ENCODE measurements around the gene CETN3. TPM values are rescaled to one million over a fixed set of nuclear protein-coding genes. Genes with fewer than 3 reads are reported as not detected.
"Not testable (repeated sequence)": the region's sequence is repeated elsewhere in the genome, so short reads cannot be mapped to it uniquely, and the experiment has no call there.

CETN3 gene
- total RNA-seq, 3 donors from 2014 or later, result 28.4 to 33.6 (median 32.4) TPM

DNA sequence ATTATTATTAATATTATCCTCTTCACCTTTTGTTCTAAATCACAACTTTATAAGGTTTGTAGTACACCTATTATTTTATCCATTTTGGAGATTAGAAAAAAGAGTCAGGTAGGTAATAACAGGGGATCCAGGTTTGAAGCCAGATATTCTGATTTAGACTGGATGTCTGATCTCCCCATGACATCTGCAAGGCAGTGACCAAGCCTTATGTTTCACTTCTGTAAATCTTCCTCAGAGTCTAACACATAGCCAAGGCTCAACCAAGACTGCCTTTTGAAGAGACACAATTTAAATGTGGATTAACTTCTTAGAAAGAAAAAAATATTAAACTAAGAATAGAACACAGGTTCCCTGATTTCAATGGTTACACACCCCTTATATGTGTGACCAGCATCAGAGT lies 44.2 kb downstream of the CETN3 start:
- DNase-seq, result no peak
- Mint-ChIP-seq H3K36me3 (ENCODE audit: insufficient read depth) (no peaks in the 10 kb centered on the region), H3K27me3 (ENCODE audit: low read depth) (peaks cover 22% of the 10 kb centered on the region), H3K4me1 (ENCODE audit: low read depth) (no peaks in the 10 kb centered on the region), H3K9me3 (no peaks in the 10 kb centered on the region), H3K4me3 (no peak overlapping the region)
- ATAC-seq, result no peak

DNA sequence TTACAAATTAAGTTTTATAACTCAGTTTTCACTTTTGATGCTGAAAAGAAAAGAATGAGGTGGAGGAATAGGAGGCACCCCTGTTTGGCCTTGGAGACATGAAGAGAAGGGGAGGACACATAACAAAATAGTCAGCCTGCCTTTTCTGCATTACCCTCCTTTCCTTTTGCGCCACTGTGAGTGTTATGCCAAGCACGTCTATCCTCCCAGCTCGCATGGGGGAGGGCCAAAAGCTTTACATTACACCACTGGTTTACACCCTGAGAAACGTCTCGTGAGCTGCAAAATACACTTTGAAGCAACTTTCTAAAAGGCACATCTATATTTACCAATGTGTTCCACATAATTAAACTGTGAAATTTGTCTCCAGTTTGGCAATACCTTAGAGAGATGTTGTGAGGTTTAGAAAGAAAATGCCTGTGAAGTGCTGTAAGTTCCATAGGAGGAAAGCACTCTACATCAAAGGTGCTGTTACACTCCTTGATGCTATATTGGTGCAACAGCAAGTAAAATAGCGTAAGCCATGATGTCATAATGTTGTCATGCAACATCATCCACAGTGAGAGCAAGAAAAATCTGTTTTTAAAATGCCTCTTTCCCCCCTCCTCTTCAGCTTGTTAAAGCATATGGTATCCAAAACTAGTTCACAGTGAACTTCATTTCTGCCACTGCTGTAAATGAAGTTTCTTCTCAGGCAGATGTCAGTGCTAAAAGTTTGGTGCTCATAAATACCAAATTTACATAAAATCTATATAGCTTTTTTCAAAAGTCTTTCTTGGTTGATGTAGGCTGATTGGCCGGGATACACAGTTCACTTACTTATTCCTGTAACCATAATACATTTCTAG lies 50.3 kb downstream of the CETN3 start:
- no peak overlapping the region for H3K4me3 Mint-ChIP-seq
- no peaks in the 10 kb centered on the region for H3K4me1 Mint-ChIP-seq (ENCODE audit: low read depth)
- DNase-seq (no peak), ATAC-seq (no peak)
- peaks cover 15% of the 10 kb centered on the region for H3K27me3 Mint-ChIP-seq (ENCODE audit: low read depth)
- no peaks in the 10 kb centered on the region for H3K36me3 Mint-ChIP-seq (ENCODE audit: insufficient read depth)
- H3K9me3 Mint-ChIP-seq, result peaks cover 4% of the 10 kb centered on the region

GRCh38 chr5:90356622-90357021 lies 52.9 kb downstream of the CETN3 start:
- H3K4me1 Mint-ChIP-seq (ENCODE audit: low read depth), result no peaks in the 10 kb centered on the region
- no peaks in the 10 kb centered on the region for H3K36me3 Mint-ChIP-seq (ENCODE audit: insufficient read depth)
- ATAC-seq (no peak), DNase-seq (no peak)
- H3K4me3 Mint-ChIP-seq, result no peak overlapping the region
- H3K27me3 Mint-ChIP-seq (ENCODE audit: low read depth), result peaks cover 9% of the 10 kb centered on the region
- peaks cover 4% of the 10 kb centered on the region for H3K9me3 Mint-ChIP-seq

- H3K9me3 Mint-ChIP-seq, result peaks cover 4% of the 10 kb centered on the region
- DNase-seq (no peak), ATAC-seq (no peak)
- no peak overlapping the region for H3K4me3 Mint-ChIP-seq
- H3K4me1 Mint-ChIP-seq (ENCODE audit: low read depth), result no peaks in the 10 kb centered on the region
- H3K36me3 Mint-ChIP-seq (ENCODE audit: insufficient read depth), result no peaks in the 10 kb centered on the region
- peaks cover 8% of the 10 kb centered on the region for H3K27me3 Mint-ChIP-seq (ENCODE audit: low read depth)
Measured at GRCh38 chr5:90356176-90356575, 53.4 kb downstream of the CETN3 start.

DNA sequence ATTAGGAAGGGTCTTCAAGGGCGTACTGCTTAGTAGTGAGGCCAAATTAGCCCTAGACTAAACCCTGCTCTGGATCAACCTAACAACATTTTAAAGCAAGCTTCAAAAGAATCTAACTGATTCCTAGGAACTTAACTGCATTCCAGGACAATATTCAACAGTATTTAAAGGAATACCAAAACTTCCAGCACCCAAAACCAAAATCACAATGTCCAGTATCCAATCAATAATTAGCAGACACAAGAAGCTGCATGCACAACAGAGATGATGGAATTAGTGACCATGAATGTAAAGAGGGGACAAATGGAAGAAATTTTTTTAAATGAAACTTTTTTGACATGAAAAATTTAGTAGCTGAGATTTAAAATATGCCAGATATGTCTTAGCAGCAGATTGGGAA lies 53.9 kb downstream of the CETN3 start:
- H3K9me3 Mint-ChIP-seq, result peaks cover 4% of the 10 kb centered on the region
- no peak overlapping the region for H3K4me3 Mint-ChIP-seq
- peaks cover 9% of the 10 kb centered on the region for H3K27me3 Mint-ChIP-seq (ENCODE audit: low read depth)
- ATAC-seq (no peak), DNase-seq (no peak)
- H3K4me1 Mint-ChIP-seq (ENCODE audit: low read depth), result no peaks in the 10 kb centered on the region
- no peaks in the 10 kb centered on the region for H3K36me3 Mint-ChIP-seq (ENCODE audit: insufficient read depth)

- ATAC-seq (no peak), DNase-seq (no peak)
- Mint-ChIP-seq H3K27me3 (ENCODE audit: low read depth) (peaks cover 5% of the 10 kb centered on the region), H3K36me3 (ENCODE audit: insufficient read depth) (no peaks in the 10 kb centered on the region), H3K4me3 (no peak overlapping the region), H3K4me1 (ENCODE audit: low read depth) (no peaks in the 10 kb centered on the region), H3K9me3 (peaks cover 4% of the 10 kb centered on the region)
Measured at GRCh38 chr5:90353254-90353653, 56.3 kb downstream of the CETN3 start.

DNA sequence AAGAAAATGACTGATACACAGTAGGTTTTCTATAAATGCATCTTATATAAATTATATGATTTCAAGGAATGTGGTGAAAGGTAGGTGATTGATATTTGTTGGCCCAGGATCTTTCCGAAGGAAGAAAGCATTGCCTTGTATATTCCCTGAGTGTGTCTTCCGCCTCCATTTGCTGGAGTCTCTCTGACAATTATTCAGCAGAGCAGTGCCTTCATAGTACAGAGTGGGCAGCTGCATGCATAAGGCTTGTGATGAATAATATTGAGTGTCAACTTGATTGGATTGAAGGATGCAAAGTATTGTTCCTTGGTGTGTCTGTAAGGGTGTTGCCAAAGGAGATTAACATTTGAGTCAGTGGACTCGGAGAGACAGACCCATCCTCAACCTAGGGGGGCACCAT lies 58.5 kb downstream of the CETN3 start:
- no peaks in the 10 kb centered on the region for H3K36me3 Mint-ChIP-seq (ENCODE audit: insufficient read depth)
- H3K4me3 Mint-ChIP-seq, result no peak overlapping the region
- peaks cover 4% of the 10 kb centered on the region for H3K9me3 Mint-ChIP-seq
- H3K4me1 Mint-ChIP-seq (ENCODE audit: low read depth), result no peaks in the 10 kb centered on the region
- peaks cover 5% of the 10 kb centered on the region for H3K27me3 Mint-ChIP-seq (ENCODE audit: low read depth)
- ATAC-seq, result no peak
- no peak for DNase-seq

DNA sequence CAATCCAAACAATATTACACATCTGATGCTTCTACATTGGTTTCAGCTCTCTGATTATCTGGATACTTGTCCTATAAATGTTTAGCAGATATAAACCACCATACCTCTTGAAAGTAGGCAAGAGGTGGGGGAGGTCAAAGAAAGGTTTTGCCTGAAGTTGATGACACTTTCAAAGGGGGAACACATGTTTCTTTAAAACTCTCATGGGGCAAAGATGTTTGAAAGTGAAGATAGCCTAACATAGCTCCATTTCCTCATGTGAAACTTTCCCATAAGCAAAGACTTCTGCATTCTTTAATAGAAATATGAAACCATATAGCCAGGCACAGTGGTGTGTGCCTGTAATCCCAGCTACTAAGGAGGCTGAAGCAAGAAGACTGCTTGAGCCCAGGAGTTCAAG lies 62.1 kb downstream of the CETN3 start:
- no peak overlapping the region for H3K4me3 Mint-ChIP-seq
- H3K9me3 Mint-ChIP-seq, result no peaks in the 10 kb centered on the region
- DNase-seq, result no peak
- no peaks in the 10 kb centered on the region for H3K36me3 Mint-ChIP-seq (ENCODE audit: insufficient read depth)
- no peaks in the 10 kb centered on the region for H3K4me1 Mint-ChIP-seq (ENCODE audit: low read depth)
- ATAC-seq, result no peak
- peaks cover 3% of the 10 kb centered on the region for H3K27me3 Mint-ChIP-seq (ENCODE audit: low read depth)

DNA sequence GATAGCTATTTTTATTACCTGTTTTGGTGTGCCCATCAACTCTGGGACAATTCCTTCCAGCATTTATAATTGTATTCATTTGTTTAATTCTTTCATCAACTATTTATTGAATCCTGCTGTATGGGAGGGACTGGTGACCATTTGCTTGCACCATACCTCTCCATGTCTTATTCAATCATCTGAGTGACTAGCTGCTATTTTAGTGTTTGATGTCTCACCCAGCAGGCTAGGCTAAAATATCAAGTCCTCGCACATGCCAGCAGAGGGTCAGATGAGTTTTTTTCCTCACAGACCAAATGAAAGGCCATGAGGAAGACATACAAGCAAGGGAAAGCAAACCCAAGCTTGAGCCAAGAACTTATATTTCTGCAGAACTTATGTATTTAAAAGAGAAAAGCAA lies 63.9 kb downstream of the CETN3 start:
- no peak for DNase-seq

DNA sequence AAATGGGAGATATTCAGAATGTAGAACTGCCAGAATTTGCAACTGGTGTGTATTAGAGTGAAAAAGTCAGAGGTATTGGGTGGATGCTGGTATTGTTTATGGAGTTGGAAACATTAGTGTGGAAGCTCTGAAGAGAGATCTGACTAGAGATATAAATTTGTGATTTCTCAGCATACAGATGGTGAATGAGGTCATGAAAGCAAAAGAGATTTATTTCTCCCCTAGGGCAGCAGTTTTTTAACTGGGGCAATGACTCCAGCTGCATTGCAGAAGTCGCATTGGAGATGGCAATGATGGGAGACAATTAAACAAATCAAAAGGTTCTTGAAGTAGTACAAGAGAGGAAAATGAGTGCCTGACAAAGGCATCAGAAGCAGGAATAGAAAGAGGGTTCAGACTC lies 64.9 kb downstream of the CETN3 start:
- no peaks in the 10 kb centered on the region for H3K9me3 Mint-ChIP-seq
- no peak overlapping the region for H3K4me3 Mint-ChIP-seq
- no peaks in the 10 kb centered on the region for H3K36me3 Mint-ChIP-seq (ENCODE audit: insufficient read depth)
- DNase-seq, result no peak
- H3K27me3 Mint-ChIP-seq (ENCODE audit: low read depth), result no peaks in the 10 kb centered on the region
- ATAC-seq, result no peak
- no peaks in the 10 kb centered on the region for H3K4me1 Mint-ChIP-seq (ENCODE audit: low read depth)

More for the DNA sequence above, 63.9 kb downstream of the CETN3 start:
- H3K4me3 Mint-ChIP-seq, result no peak overlapping the region
- H3K27me3 Mint-ChIP-seq (ENCODE audit: low read depth), result no peaks in the 10 kb centered on the region
- ATAC-seq, result no peak
- H3K9me3 Mint-ChIP-seq, result no peaks in the 10 kb centered on the region
- H3K36me3 Mint-ChIP-seq (ENCODE audit: insufficient read depth), result no peaks in the 10 kb centered on the region
- H3K4me1 Mint-ChIP-seq (ENCODE audit: low read depth), result no peaks in the 10 kb centered on the region

DNA sequence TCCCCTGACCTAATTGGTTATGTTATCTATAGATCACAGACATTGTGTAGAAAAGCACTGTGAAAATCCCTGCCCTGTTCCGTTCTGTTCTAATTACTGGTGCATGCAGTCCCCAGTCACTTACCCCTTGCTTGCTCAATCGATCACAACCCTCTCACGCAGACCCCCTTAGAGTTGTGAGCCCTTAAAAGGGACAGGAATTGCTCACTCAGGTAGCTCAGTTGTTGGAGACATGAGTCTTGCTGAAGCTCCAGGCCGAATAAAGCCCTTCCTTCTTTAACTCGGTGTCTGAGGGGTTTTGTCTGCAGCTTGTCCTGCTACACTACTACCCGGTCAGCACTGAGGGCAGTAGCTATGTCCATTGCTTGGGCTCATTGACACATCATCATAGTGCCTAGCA lies 65.8 kb downstream of the CETN3 start:
- H3K36me3 Mint-ChIP-seq (ENCODE audit: insufficient read depth); ATAC-seq; H3K27me3 Mint-ChIP-seq (ENCODE audit: low read depth): not testable (repeated sequence)

DNA sequence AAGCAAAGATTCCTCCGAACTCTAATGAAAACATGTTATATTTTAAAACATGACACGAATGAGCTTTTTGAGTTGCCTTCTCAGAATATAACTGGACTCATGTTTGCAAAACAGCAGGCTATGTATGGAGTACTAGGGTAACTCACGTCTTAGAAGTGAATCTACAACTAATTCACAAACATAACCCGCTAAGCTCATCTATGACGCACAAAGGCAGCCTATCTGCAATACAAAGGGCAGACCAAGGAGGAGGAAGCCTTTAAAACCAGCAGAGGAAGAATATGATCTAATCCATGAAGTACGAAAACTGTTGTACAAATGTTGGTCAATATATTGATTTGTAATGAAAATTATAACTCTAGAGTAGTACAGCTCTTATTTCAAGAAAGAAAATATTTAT lies 67.0 kb downstream of the CETN3 start:
- ATAC-seq, result no peak
- Mint-ChIP-seq H3K4me3 (no peak overlapping the region), H3K36me3 (ENCODE audit: insufficient read depth) (no peaks in the 10 kb centered on the region), H3K9me3 (no peaks in the 10 kb centered on the region), H3K27me3 (ENCODE audit: low read depth) (no peaks in the 10 kb centered on the region), H3K4me1 (ENCODE audit: low read depth) (no peaks in the 10 kb centered on the region)
- no peak for DNase-seq

More for the DNA sequence above, 65.8 kb downstream of the CETN3 start:
- H3K4me1 Mint-ChIP-seq (ENCODE audit: low read depth); H3K9me3 Mint-ChIP-seq; DNase-seq; H3K4me3 Mint-ChIP-seq: not testable (repeated sequence)

Other genes with a start within 250 kb of the CETN3 start
- gene MBLAC2, start 65.0 kb upstream of the CETN3 start, total RNA-seq, result 1 to 10 TPM; 3.4 to 4.6 (median 3.7) TPM
- gene POLR3G, start 65.1 kb upstream of the CETN3 start, total RNA-seq, result 10 to 100 TPM; 17.9 to 22.5 (median 22.3) TPM
- 10 to 100 TPM; 10.2 to 11.4 (median 11.3) TPM for gene LYSMD3, start 119.8 kb upstream of the CETN3 start, total RNA-seq
- gene ADGRV1, start 149.0 kb upstream of the CETN3 start, total RNA-seq, result under 1 TPM; 0.32 to 0.54 (median 0.53) TPM